GM18858 (cell line): Measurements from ENCODE around the gene SARM1.

Source experiments
- ATAC-seq: cut with Tn5 transposase; IDR thresholded peaks from one replicate; pipeline ENCODE4 v1.9.1; 2021; ENCODE audit not compliant: unreplicated experiment

SARM1 gene

GRCh38 chr17:28340374-28340773, 31.1 kb upstream of the SARM1 start:
- ATAC-seq: no peak

GRCh38 chr17:28341516-28341915, 30.0 kb upstream of the SARM1 start:
- no peak for ATAC-seq

- ATAC-seq: no peak
Measured at GRCh38 chr17:28342313-28342712, 29.2 kb upstream of the SARM1 start.

GRCh38 chr17:28343491-28343932, 28.0 kb upstream of the SARM1 start:
- ATAC-seq: no peak

GRCh38 chr17:28344011-28344410, 27.5 kb upstream of the SARM1 start:
- ATAC-seq: no peak

GRCh38 chr17:28344435-28344901, 27.0 kb upstream of the SARM1 start:
- no peak for ATAC-seq

- no peak for ATAC-seq
Measured at GRCh38 chr17:28345419-28346198, 25.9 kb upstream of the SARM1 start.

GRCh38 chr17:28346199-28346580, 25.3 kb upstream of the SARM1 start:
- ATAC-seq: no peak

- no peak for ATAC-seq
Measured at GRCh38 chr17:28346746-28347246, 24.7 kb upstream of the SARM1 start.

- ATAC-seq: no peak
Measured at GRCh38 chr17:28347261-28347891, 24.1 kb upstream of the SARM1 start.

GRCh38 chr17:28348979-28349378, 22.5 kb upstream of the SARM1 start:
- ATAC-seq: no peak

- ATAC-seq: no peak
Measured at GRCh38 chr17:28350271-28350670, 21.2 kb upstream of the SARM1 start.

- ATAC-seq: peak; percentile 81
Measured at GRCh38 chr17:28357061-28357900, 14.2 kb upstream of the SARM1 start, which contains the start of gene POLDIP2. POLDIP2 (minus strand) TSS chr17:28357527; CDS start chr17:28357448, 79 bp downstream.

- no peak for ATAC-seq
Measured at GRCh38 chr17:28357901-28358197, 13.6 kb upstream of the SARM1 start.

- ATAC-seq: no peak
Measured at GRCh38 chr17:28363186-28363585, 8.3 kb upstream of the SARM1 start.

- ATAC-seq: no peak
Measured at GRCh38 chr17:28363776-28364650, 7.5 kb upstream of the SARM1 start.

- no peak for ATAC-seq
Measured at GRCh38 chr17:28364665-28365363, 6.7 kb upstream of the SARM1 start, which contains the start of gene SEBOX. SEBOX (minus strand) TSS chr17:28365199; CDS start chr17:28365151, 48 bp downstream.

GRCh38 chr17:28365487-28365886, 6.0 kb upstream of the SARM1 start:
- no peak for ATAC-seq

- ATAC-seq: no peak
Measured at GRCh38 chr17:28366605-28367004, 4.9 kb upstream of the SARM1 start.
